MM.1S (cell line): ENCODE measurements around the gene BCR.
A peak's percentile ranks its signal among the peaks of the same experiment; 100 is the strongest.
"Not testable (repeated sequence)": the region's sequence is repeated elsewhere in the genome, so short reads cannot be mapped to it uniquely, and the experiment has no call there.

Experiments
- DNase-seq: peaks from one replicate; pipeline ENCODE4 v3.0.0-alpha.2; 2015
- H2AFZ ChIP-seq: fragments of 300-600 bp; sonication (generic); 2 replicates; pipeline ENCODE4 v1.6.0; 2016; ENCODE audit warnings: antibody characterized with exemption, low read length
- H3F3A ChIP-seq: fragments of 300-600 bp; sonication (generic); 2 replicates; pipeline ENCODE4 v1.6.1; 2016; ENCODE audit warnings: mild to moderate bottlenecking, antibody characterized with exemption, low read length, moderate library complexity, mixed read lengths; ENCODE audit not compliant: insufficient read depth
- H3K27ac ChIP-seq: fragments of 300-600 bp; sonication (generic); 2 replicates; pipeline ENCODE4 v1.5.1; 2016; ENCODE audit warnings: mild to moderate bottlenecking, low read length
- H3K27me3 ChIP-seq: fragments of 300-600 bp; sonication (generic); replicated peaks from 2 replicates; pipeline ENCODE4 v1.6.0; 2016; ENCODE audit warnings: low read length; ENCODE audit not compliant: insufficient read depth
- H3K36me3 ChIP-seq: fragments of 300-600 bp; sonication (generic); replicated peaks from 2 replicates; pipeline ENCODE4 v1.6.1; 2016; ENCODE audit warnings: mild to moderate bottlenecking, low read length, mixed read lengths; ENCODE audit not compliant: insufficient read depth
- H3K4me1 ChIP-seq: fragments of 300-600 bp; sonication (generic); 2 replicates; pipeline ENCODE4 v1.6.1; 2016; ENCODE audit warnings: low read length, mixed read lengths
- H3K4me2 ChIP-seq: fragments of 300-600 bp; sonication (generic); 2 replicates; pipeline ENCODE4 v1.6.0; 2016; ENCODE audit warnings: low read depth, low read length
- H3K4me3 ChIP-seq: fragments of 300-600 bp; sonication (generic); 2 replicates; pipeline ENCODE4 v1.5.1; 2016; ENCODE audit warnings: low read length, mixed read lengths
- H3K79me2 ChIP-seq: fragments of 300-600 bp; sonication (generic); 2 replicates; pipeline ENCODE4 v1.6.1; 2016; ENCODE audit warnings: mixed run types, low read length, mixed read lengths
- H3K9ac ChIP-seq: fragments of 300-600 bp; sonication (generic); 2 replicates; pipeline ENCODE4 v1.6.1; 2016; ENCODE audit warnings: low read length, mixed read lengths
- H3K9me2 ChIP-seq: fragments of 300-600 bp; sonication (generic); replicated peaks from 2 replicates; pipeline ENCODE4 v1.6.1; 2016; ENCODE audit warnings: mild to moderate bottlenecking, low read length, mixed read lengths; ENCODE audit not compliant: insufficient read depth
- H3K9me3 ChIP-seq: fragments of 300-600 bp; sonication (generic); replicated peaks from 2 replicates; pipeline ENCODE4 v1.6.1; 2016; ENCODE audit warnings: mild to moderate bottlenecking, low read length, mixed read lengths; ENCODE audit not compliant: insufficient read depth
- H4K20me1 ChIP-seq: fragments of 300-600 bp; sonication (generic); 2 replicates; pipeline ENCODE4 v1.6.1; 2016; ENCODE audit warnings: mild to moderate bottlenecking, low read length, moderate library complexity, mixed read lengths; ENCODE audit not compliant: insufficient read depth
- EZH2 ChIP-seq: fragments of 300-600 bp; sonication (generic); optimal IDR thresholded peaks from 2 replicates; pipeline ENCODE3; 2017; ENCODE audit warnings: low read depth, mild to moderate bottlenecking, antibody characterized with exemption, low read length, mixed read lengths
- EZH2phosphoT487 ChIP-seq: fragments of 300-600 bp; sonication (generic); IDR thresholded peaks from 2 replicates; pipeline ENCODE4 v1.6.1; 2018; ENCODE audit warnings: antibody characterized with exemption, low read length
- TF ChIP-seq, protein P1 (sequence below): fragments of 300-600 bp; sonication (generic); IDR thresholded peaks from 2 replicates; pipeline ENCODE4 v1.5.1; 2016; ENCODE audit warnings: antibody characterized with exemption, low read length, mixed read lengths

BCR gene

GRCh38 chr22:23132376-23133091 is 47.8 kb upstream of the BCR start:
- peaks cover 40% of the 10 kb centered on the region for H3K4me1 ChIP-seq
- no peak overlapping the region for H2AFZ ChIP-seq
- no peak overlapping the region for H3K4me3 ChIP-seq
- no peaks in the 10 kb centered on the region for H3K9me2 ChIP-seq
- no peak overlapping the region for H3K9ac ChIP-seq
- no peak for DNase-seq
- H3K27ac ChIP-seq: no peak overlapping the region
- TF ChIP-seq, protein P1, sequence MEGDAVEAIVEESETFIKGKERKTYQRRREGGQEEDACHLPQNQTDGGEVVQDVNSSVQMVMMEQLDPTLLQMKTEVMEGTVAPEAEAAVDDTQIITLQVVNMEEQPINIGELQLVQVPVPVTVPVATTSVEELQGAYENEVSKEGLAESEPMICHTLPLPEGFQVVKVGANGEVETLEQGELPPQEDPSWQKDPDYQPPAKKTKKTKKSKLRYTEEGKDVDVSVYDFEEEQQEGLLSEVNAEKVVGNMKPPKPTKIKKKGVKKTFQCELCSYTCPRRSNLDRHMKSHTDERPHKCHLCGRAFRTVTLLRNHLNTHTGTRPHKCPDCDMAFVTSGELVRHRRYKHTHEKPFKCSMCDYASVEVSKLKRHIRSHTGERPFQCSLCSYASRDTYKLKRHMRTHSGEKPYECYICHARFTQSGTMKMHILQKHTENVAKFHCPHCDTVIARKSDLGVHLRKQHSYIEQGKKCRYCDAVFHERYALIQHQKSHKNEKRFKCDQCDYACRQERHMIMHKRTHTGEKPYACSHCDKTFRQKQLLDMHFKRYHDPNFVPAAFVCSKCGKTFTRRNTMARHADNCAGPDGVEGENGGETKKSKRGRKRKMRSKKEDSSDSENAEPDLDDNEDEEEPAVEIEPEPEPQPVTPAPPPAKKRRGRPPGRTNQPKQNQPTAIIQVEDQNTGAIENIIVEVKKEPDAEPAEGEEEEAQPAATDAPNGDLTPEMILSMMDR: no peak
- TF ChIP-seq EZH2phosphoT487 (no peak), EZH2 (no peak)
- no peaks in the 10 kb centered on the region for H4K20me1 ChIP-seq
- no peaks in the 10 kb centered on the region for H3K27me3 ChIP-seq
- peaks cover 19% of the 10 kb centered on the region for H3F3A ChIP-seq
- H3K4me2 ChIP-seq: no peak overlapping the region
- H3K36me3 ChIP-seq: no peaks in the 10 kb centered on the region
- no peaks in the 10 kb centered on the region for H3K79me2 ChIP-seq
- no peaks in the 10 kb centered on the region for H3K9me3 ChIP-seq

DNA sequence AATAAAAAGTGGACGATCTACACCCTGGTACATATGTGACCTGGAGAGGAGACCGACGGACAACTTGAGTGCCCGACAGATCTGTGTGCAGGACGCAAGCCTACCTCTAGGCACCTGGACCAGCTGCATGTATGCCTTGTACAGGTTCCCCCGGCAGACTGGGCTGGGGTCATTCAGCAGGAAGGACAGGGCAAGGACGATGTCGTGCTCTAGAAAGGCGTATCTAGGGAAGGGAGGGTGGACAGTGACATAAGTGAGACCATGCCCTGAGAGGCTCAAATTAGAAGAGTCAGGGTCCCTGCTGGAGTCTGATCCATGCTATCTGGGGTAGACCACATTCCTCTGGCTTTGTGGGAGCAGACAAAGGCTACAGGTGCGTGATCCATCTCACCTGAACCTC is 46.4 kb upstream of the BCR start:
- H3K9ac ChIP-seq: no peak overlapping the region
- H3F3A ChIP-seq: peaks cover 33% of the 10 kb centered on the region
- H3K4me3 ChIP-seq: no peak overlapping the region
- no peaks in the 10 kb centered on the region for H3K9me2 ChIP-seq
- no peak overlapping the region for H3K4me2 ChIP-seq
- no peaks in the 10 kb centered on the region for H3K9me3 ChIP-seq
- no peaks in the 10 kb centered on the region for H4K20me1 ChIP-seq
- H3K4me1 ChIP-seq: peaks cover 40% of the 10 kb centered on the region
- no peaks in the 10 kb centered on the region for H3K79me2 ChIP-seq
- no peak overlapping the region for H3K27ac ChIP-seq
- no peaks in the 10 kb centered on the region for H3K27me3 ChIP-seq
- no peaks in the 10 kb centered on the region for H3K36me3 ChIP-seq
- H2AFZ ChIP-seq: no peak overlapping the region
- DNase-seq: no peak
- TF ChIP-seq EZH2phosphoT487: no peak
- TF ChIP-seq EZH2: no peak
- TF ChIP-seq, protein P1: no peak

GRCh38 chr22:23136991-23137390 is 43.3 kb upstream of the BCR start:
- H3K27ac ChIP-seq: peak overlapping the region; percentile 99
- H3K4me3 ChIP-seq: peak overlapping the region; percentile 11; the same call in 1 of the 2 replicates
- H4K20me1 ChIP-seq, H3K79me2 ChIP-seq, H3K9me2 ChIP-seq, H3K36me3 ChIP-seq, H3K9me3 ChIP-seq, H3K27me3 ChIP-seq, H2AFZ ChIP-seq: not testable (repeated sequence)
- peaks cover 61% of the 10 kb centered on the region for H3K4me1 ChIP-seq
- H3K4me2 ChIP-seq: peak overlapping the region; percentile 46
- peak overlapping the region; percentile 94 for H3K9ac ChIP-seq
- peak; percentile 58 for DNase-seq
- H3F3A ChIP-seq: peaks cover 56% of the 10 kb centered on the region

DNA sequence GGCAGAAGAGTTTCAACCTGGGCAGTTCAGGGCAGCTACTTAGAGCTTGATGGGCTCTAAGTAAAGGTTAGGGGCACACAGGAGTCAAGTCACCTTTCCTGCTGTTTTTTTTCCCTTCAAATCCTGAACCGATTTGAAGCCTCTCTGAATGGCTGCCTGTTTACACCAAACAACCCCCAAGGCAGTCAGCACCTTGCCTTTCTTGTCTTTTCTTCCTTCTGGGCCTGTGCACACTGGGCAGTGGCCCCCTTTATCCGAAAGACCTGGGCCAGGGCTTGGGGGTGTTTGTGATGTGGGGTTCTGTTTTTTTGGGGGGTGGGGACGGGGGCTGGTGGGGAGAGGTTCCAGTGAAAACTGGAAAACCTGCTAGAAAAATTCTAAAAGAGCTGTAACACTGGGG is 42.8 kb upstream of the BCR start:
- H3K79me2 ChIP-seq: peaks cover 8% of the 10 kb centered on the region; the same call in 1 of the 2 replicates
- no peaks in the 10 kb centered on the region for H3K9me3 ChIP-seq
- peak overlapping the region; percentile 94 for H3K9ac ChIP-seq
- H3F3A ChIP-seq: peaks cover 56% of the 10 kb centered on the region
- H3K4me2 ChIP-seq: peak overlapping the region; percentile 46
- H3K36me3 ChIP-seq: no peaks in the 10 kb centered on the region
- H4K20me1 ChIP-seq: no peaks in the 10 kb centered on the region
- DNase-seq: no peak
- peak overlapping the region; percentile 31 for H3K4me3 ChIP-seq
- H3K4me1 ChIP-seq: peaks cover 64% of the 10 kb centered on the region
- H3K27ac ChIP-seq: peak overlapping the region; percentile 99
- no peak overlapping the region for H2AFZ ChIP-seq
- TF ChIP-seq, protein P1: no peak
- TF ChIP-seq EZH2 (no peak), EZH2phosphoT487 (no peak)
- no peaks in the 10 kb centered on the region for H3K27me3 ChIP-seq
- H3K9me2 ChIP-seq: no peaks in the 10 kb centered on the region
